H1 (cell line): ENCODE measurements around the gene TMEM266.

Experiments
- BRCA1 ChIP-seq: IDR thresholded peaks from 2 replicates; pipeline ENCODE4 v1.6.1; 2012; ENCODE audit warnings: low read depth, low read length, improper control_type of control experiment
- CEBPB ChIP-seq: IDR thresholded peaks from 2 replicates; pipeline ENCODE4 v1.6.1; 2012; ENCODE audit warnings: low read depth, low read length
- CHD2 ChIP-seq: IDR thresholded peaks from 2 replicates; pipeline ENCODE4 v1.6.1; 2012; ENCODE audit warnings: low read length, improper control_type of control experiment
- CTCF ChIP-seq, 3 experiments: IDR thresholded peaks; 1 replicate in 2 of 3; 2 replicates in 1 of 3; pipeline versions ENCODE4 v1.5.1 to v1.6.1; 2011; ENCODE audit warnings: low read length in 3 of 3, mild to moderate bottlenecking in 3 of 3, inconsistent platforms in 2 of 3, low read depth in 1 of 3, moderate library complexity in 1 of 3; ENCODE audit not compliant: insufficient read depth in 1 of 3; ENCODE audit errors: control extremely low read depth in 1 of 3
- EP300 ChIP-seq, 2 experiments: IDR thresholded peaks; 1 replicate in 1 of 2; 2 replicates in 1 of 2; pipeline ENCODE4 v1.6.1; 2011 to 2012; ENCODE audit warnings: low read depth in 2 of 2, low read length in 2 of 2, mild to moderate bottlenecking in 2 of 2, borderline replicate concordance in 1 of 2, inconsistent platforms in 1 of 2, moderate library complexity in 1 of 2
- GABPA ChIP-seq: IDR thresholded peaks from 2 replicates; pipeline ENCODE4 v1.6.1; 2011; ENCODE audit warnings: mild to moderate bottlenecking, low read length, moderate library complexity, borderline replicate concordance; ENCODE audit not compliant: insufficient read depth
- JUND ChIP-seq: IDR thresholded peaks from 2 replicates; pipeline ENCODE4 v1.6.1; 2011; ENCODE audit warnings: mild to moderate bottlenecking, improper control_type of control experiment, low read length
- MAX ChIP-seq: IDR thresholded peaks from 2 replicates; pipeline ENCODE4 v1.6.1; 2012; ENCODE audit warnings: inconsistent platforms
- POLR2A ChIP-seq, 2 experiments: IDR thresholded peaks; 1 replicate in 1 of 2; 2 replicates in 1 of 2; pipeline ENCODE4 v1.6.1; 2011; ENCODE audit warnings: low read depth in 2 of 2, low read length in 2 of 2, mild to moderate bottlenecking in 2 of 2; ENCODE audit errors: control extremely low read depth in 1 of 2
- POLR2AphosphoS5 ChIP-seq: IDR thresholded peaks from 2 replicates; pipeline ENCODE4 v1.6.1; 2011; ENCODE audit warnings: low read depth, low read length
- POU5F1 ChIP-seq: IDR thresholded peaks from 2 replicates; pipeline ENCODE4 v1.6.1; 2011; ENCODE audit warnings: low read depth, mild to moderate bottlenecking, low read length, moderate library complexity
- SP1 ChIP-seq: IDR thresholded peaks from 2 replicates; pipeline ENCODE4 v1.6.1; 2011; ENCODE audit warnings: low read depth, low read length
- SRF ChIP-seq: IDR thresholded peaks from 2 replicates; pipeline ENCODE4 v1.6.1; 2011; ENCODE audit warnings: mild to moderate bottlenecking, low read depth, low read length, moderate library complexity
- YY1 ChIP-seq: IDR thresholded peaks from 2 replicates; pipeline ENCODE4 v1.6.1; 2011; ENCODE audit warnings: low read depth, mild to moderate bottlenecking, low read length

DNA sequence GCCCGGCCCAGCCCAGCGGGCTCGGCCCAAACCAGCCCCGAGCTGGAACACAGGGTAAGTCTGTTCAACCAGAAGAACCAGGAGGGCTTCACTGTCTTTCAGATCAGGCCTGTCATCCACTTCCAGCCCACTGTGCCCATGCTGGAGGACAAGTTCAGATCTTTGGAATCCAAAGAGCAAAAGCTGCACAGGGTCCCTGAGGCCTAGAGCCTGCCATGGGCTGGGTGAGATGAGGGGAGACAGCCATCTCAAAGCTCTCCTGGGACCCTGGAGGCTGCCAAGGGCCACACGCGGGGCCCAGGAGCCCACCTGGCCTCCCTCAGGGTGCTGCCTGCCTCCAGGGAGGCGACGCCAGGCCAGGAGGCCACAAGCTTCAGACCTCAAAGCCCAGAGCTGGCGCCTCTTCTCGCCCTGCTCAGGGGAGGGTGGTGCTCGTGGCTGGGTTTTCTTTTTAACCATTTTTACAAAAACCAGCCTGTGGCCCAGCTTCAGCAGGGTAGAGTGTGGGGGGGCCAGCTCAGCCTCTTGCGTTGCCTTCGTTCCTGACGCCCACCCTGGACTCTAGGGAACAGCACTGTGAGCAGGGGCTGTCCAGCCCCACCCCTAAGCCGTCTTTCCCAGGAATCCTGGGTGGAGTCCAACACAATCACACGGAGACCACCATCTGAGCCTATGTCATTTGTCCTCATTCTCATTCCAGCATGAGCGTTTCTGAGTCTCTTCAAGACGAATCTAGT lies 144.5 kb downstream of the TMEM266 start:
- no peak for TF ChIP-seq SP1
- TF ChIP-seq CTCF (IDR thresholded peaks at IDR 0.05; ENCODE audit: control extremely low read depth in 1 of 3, insufficient read depth in 1 of 3, low read depth in 1 of 3, low read length in 3 of 3): no peak
- no peak for TF ChIP-seq CHD2
- TF ChIP-seq MAX: no peak
- TF ChIP-seq EP300 (IDR thresholded peaks at IDR 0.05; ENCODE audit: borderline replicate concordance in 1 of 2, low read depth in 2 of 2, low read length in 2 of 2): no peak
- TF ChIP-seq POU5F1: no peak
- no peak for TF ChIP-seq YY1
- TF ChIP-seq BRCA1: no peak
- no peak for TF ChIP-seq CEBPB
- no peak for TF ChIP-seq SRF
- TF ChIP-seq POLR2A (IDR thresholded peaks at IDR 0.05; ENCODE audit: control extremely low read depth in 1 of 2, low read depth in 2 of 2, low read length in 2 of 2): no peak
- no peak for TF ChIP-seq JUND
- no peak for TF ChIP-seq POLR2AphosphoS5
- TF ChIP-seq GABPA: no peak
